Trophoblast cell (in vitro differentiated cells and primary cell): ENCODE data around the gene ZMYND8.

ENCODE experiments used
- DNase-seq, 2 donors: peaks; one replicate each; pipeline ENCODE4 v3.0.0-alpha.2; 2016
- H2AFZ ChIP-seq: 2 replicates; pipeline ENCODE4 v1.6.1; 2013; ENCODE audit warnings: low read length, moderate library complexity, mild to moderate bottlenecking; ENCODE audit not compliant: insufficient read depth, poor library complexity
- H2AK5ac ChIP-seq: 2 replicates; pipeline ENCODE4 v1.6.1; 2013; ENCODE audit warnings: mild to moderate bottlenecking, low read length
- H2BK120ac ChIP-seq: 2 replicates; pipeline ENCODE4 v1.6.1; 2013; ENCODE audit warnings: low read length, mild to moderate bottlenecking, moderate library complexity; ENCODE audit not compliant: insufficient read depth, poor library complexity
- H2BK12ac ChIP-seq: 2 replicates; pipeline ENCODE4 v1.6.1; 2013; ENCODE audit warnings: mild to moderate bottlenecking, low read length, moderate library complexity
- H2BK5ac ChIP-seq: 2 replicates; pipeline ENCODE4 v1.6.1; 2013; ENCODE audit warnings: low read length, low read depth, moderate library complexity, mild to moderate bottlenecking; ENCODE audit not compliant: poor library complexity
- H3K14ac ChIP-seq: 2 replicates; pipeline ENCODE4 v1.6.1; 2013; ENCODE audit warnings: mild to moderate bottlenecking, low read length
- H3K18ac ChIP-seq: 2 replicates; pipeline ENCODE4 v1.6.1; 2013; ENCODE audit warnings: mild to moderate bottlenecking, low read length
- H3K23ac ChIP-seq: 2 replicates; pipeline ENCODE4 v1.6.1; 2013; ENCODE audit warnings: low read length
- H3K27ac ChIP-seq: 2 replicates; pipeline ENCODE4 v1.5.1; 2013; ENCODE audit warnings: low read depth, mild to moderate bottlenecking, inconsistent platforms, low read length, moderate library complexity
- H3K27me3 ChIP-seq: 2 replicates; pipeline ENCODE4 v1.6.1; 2013; ENCODE audit warnings: inconsistent platforms, mild to moderate bottlenecking, low read length, moderate library complexity; ENCODE audit not compliant: insufficient read depth
- H3K36me3 ChIP-seq, 2 experiments: 1 replicate in 1 of 2; 2 replicates in 1 of 2; pipeline ENCODE4 v1.6.1; 2013; ENCODE audit warnings: low read length in 2 of 2, mild to moderate bottlenecking in 2 of 2, moderate library complexity in 1 of 2; ENCODE audit not compliant: insufficient read depth in 2 of 2, control insufficient read depth in 1 of 2
- H3K4ac ChIP-seq: 2 replicates; pipeline ENCODE4 v1.6.1; 2013; ENCODE audit warnings: low read depth, mild to moderate bottlenecking, low read length, moderate library complexity
- H3K4me1 ChIP-seq, 2 experiments: 1 replicate in 1 of 2; 2 replicates in 1 of 2; pipeline ENCODE4 v1.6.1; 2013; ENCODE audit warnings: low read length in 2 of 2, mild to moderate bottlenecking in 2 of 2, moderate library complexity in 1 of 2; ENCODE audit not compliant: insufficient read depth in 2 of 2, control insufficient read depth in 1 of 2
- H3K4me2 ChIP-seq: 2 replicates; pipeline ENCODE4 v1.6.1; 2013; ENCODE audit warnings: inconsistent platforms, mild to moderate bottlenecking, low read length, moderate library complexity
- H3K4me3 ChIP-seq: 2 replicates; pipeline ENCODE4 v1.5.1; 2013; ENCODE audit warnings: mild to moderate bottlenecking, low read depth, low read length, inconsistent platforms
- H3K79me1 ChIP-seq: one replicate; pipeline ENCODE4 v1.6.1; 2013; ENCODE audit warnings: low read length
- H3K79me2 ChIP-seq: 2 replicates; pipeline ENCODE4 v1.6.1; 2013; ENCODE audit warnings: low read length, mild to moderate bottlenecking; ENCODE audit not compliant: control insufficient read depth, insufficient read depth, poor library complexity
- H3K9ac ChIP-seq: 2 replicates; pipeline ENCODE4 v1.6.1; 2013; ENCODE audit warnings: mild to moderate bottlenecking, low read length
- H3K9me3 ChIP-seq: 2 replicates; pipeline ENCODE4 v1.6.1; 2013; ENCODE audit warnings: low read depth, mild to moderate bottlenecking, control low read depth, inconsistent platforms, low read length; ENCODE audit not compliant: insufficient read depth
- H4K12ac ChIP-seq: 2 replicates; pipeline ENCODE4 v1.6.1; 2013; ENCODE audit warnings: low read depth, mild to moderate bottlenecking, low read length, moderate library complexity
- H4K8ac ChIP-seq: 2 replicates; pipeline ENCODE4 v1.6.1; 2013; ENCODE audit warnings: low read depth, mild to moderate bottlenecking, low read length, moderate library complexity
- H4K91ac ChIP-seq: one replicate; pipeline ENCODE4 v1.6.1; 2013; ENCODE audit warnings: low read depth, mild to moderate bottlenecking, low read length, moderate library complexity
- WGBS: extraction: QIAGEN DNeasy Blood & Tissue Kit; methylation state at CpG from one replicate; pipeline ENCODE4 v1.1.7; 2013; ENCODE audit warnings: missing lambda C conversion rate; ENCODE audit not compliant: insufficient read length, insufficient coverage; ENCODE audit errors: extremely low coverage; 5-methylcytosine and 5-hydroxymethylcytosine counted together

ZMYND8 gene

GRCh38 chr20:47230811-47231256 lies 125.7 kb downstream of the ZMYND8 start:
- no CpG with 5 or more reads among the region's 8 CpGs for WGBS
- Histone ChIP-seq H2AFZ (no peak overlapping the region), H3K23ac (no peak overlapping the region), H3K4ac (no peak overlapping the region), H4K8ac (no peak overlapping the region), H3K27me3 (no peaks in the 10 kb centered on the region), H3K27ac (peak overlapping the region; percentile 20), H2BK5ac (no peak overlapping the region), H2BK120ac (no peak overlapping the region), H3K14ac (no peak overlapping the region), H2BK12ac (no peak overlapping the region), H3K9ac (no peak overlapping the region), H4K12ac (no peak overlapping the region), H3K79me2 (no peaks in the 10 kb centered on the region), H3K36me3 (peaks cover 36 to 55% of the 10 kb centered on the region in 2 experiments), H3K79me1 (no peaks in the 10 kb centered on the region), H4K91ac (no peak overlapping the region), H3K4me1 (peaks cover 0 to 6% of the 10 kb centered on the region in 2 experiments), H3K4me3 (no peak overlapping the region), H3K4me2 (no peak overlapping the region), H3K9me3 (no peaks in the 10 kb centered on the region), H3K18ac (no peak overlapping the region), H2AK5ac (no peak overlapping the region)
- DNase-seq = no peak

GRCh38 chr20:47228654-47229053 lies 127.8 kb downstream of the ZMYND8 start:
- Histone ChIP-seq H4K91ac (no peak overlapping the region), H4K8ac (no peak overlapping the region), H3K4ac (no peak overlapping the region), H3K27me3 (no peaks in the 10 kb centered on the region), H3K9ac (no peak overlapping the region), H2AK5ac (no peak overlapping the region), H3K79me1 (no peaks in the 10 kb centered on the region), H3K27ac (no peak overlapping the region), H2BK120ac (no peak overlapping the region), H2AFZ (no peak overlapping the region), H3K18ac (no peak overlapping the region), H3K9me3 (no peaks in the 10 kb centered on the region), H3K36me3 (peaks cover 38 to 53% of the 10 kb centered on the region in 2 experiments), H3K14ac (no peak overlapping the region), H2BK12ac (no peak overlapping the region), H3K23ac (no peak overlapping the region), H4K12ac (no peak overlapping the region), H3K4me1 (peaks cover 0 to 6% of the 10 kb centered on the region in 2 experiments), H3K4me3 (no peak overlapping the region), H2BK5ac (no peak overlapping the region), H3K4me2 (no peak overlapping the region), H3K79me2 (no peaks in the 10 kb centered on the region)
- WGBS = no CpG with 5 or more reads among the region's 5 CpGs
- no peak for DNase-seq

GRCh38 chr20:47227576-47227975 lies 128.9 kb downstream of the ZMYND8 start:
- H2AFZ ChIP-seq = no peak overlapping the region
- H3K79me1 ChIP-seq = no peaks in the 10 kb centered on the region
- H3K27ac ChIP-seq = no peak overlapping the region
- H3K79me2 ChIP-seq = no peaks in the 10 kb centered on the region
- no peak overlapping the region for H2BK120ac ChIP-seq
- no peak overlapping the region for H3K4me3 ChIP-seq
- H4K8ac ChIP-seq = no peak overlapping the region
- no peak overlapping the region for H3K14ac ChIP-seq
- H2AK5ac ChIP-seq = no peak overlapping the region
- no peaks in the 10 kb centered on the region for H3K27me3 ChIP-seq
- H3K4ac ChIP-seq = no peak overlapping the region
- H3K9ac ChIP-seq = no peak overlapping the region
- H3K9me3 ChIP-seq = no peaks in the 10 kb centered on the region
- H3K36me3 ChIP-seq = peaks cover 39 to 51% of the 10 kb centered on the region in 2 experiments
- H3K18ac ChIP-seq = no peak overlapping the region
- H4K91ac ChIP-seq = no peak overlapping the region
- no peak overlapping the region for H2BK12ac ChIP-seq
- H4K12ac ChIP-seq = no peak overlapping the region
- no peak overlapping the region for H3K23ac ChIP-seq
- H2BK5ac ChIP-seq = no peak overlapping the region
- H3K4me2 ChIP-seq = no peak overlapping the region
- no CpG with 5 or more reads among the region's 9 CpGs for WGBS
- peaks cover 0 to 4% of the 10 kb centered on the region in 2 experiments for H3K4me1 ChIP-seq
- DNase-seq = no peak

- H3K9ac ChIP-seq = no peak overlapping the region
- no peak overlapping the region for H3K4me2 ChIP-seq
- H3K27ac ChIP-seq = no peak overlapping the region
- H3K9me3 ChIP-seq = no peaks in the 10 kb centered on the region
- no peak overlapping the region for H4K8ac ChIP-seq
- peaks cover 41 to 51% of the 10 kb centered on the region in 2 experiments for H3K36me3 ChIP-seq
- H3K23ac ChIP-seq = no peak overlapping the region
- DNase-seq = no peak
- no peaks in the 10 kb centered on the region for H3K79me1 ChIP-seq
- no peaks in the 10 kb centered on the region for H3K27me3 ChIP-seq
- no peak overlapping the region for H3K4ac ChIP-seq
- H3K4me1 ChIP-seq = peaks cover 0 to 4% of the 10 kb centered on the region in 2 experiments
- H4K91ac ChIP-seq = no peak overlapping the region
- no peak overlapping the region for H2AK5ac ChIP-seq
- H2AFZ ChIP-seq = no peak overlapping the region
- no peak overlapping the region for H3K14ac ChIP-seq
- H2BK120ac ChIP-seq = no peak overlapping the region
- WGBS = no CpG with 5 or more reads among the region's 7 CpGs
- no peaks in the 10 kb centered on the region for H3K79me2 ChIP-seq
- H2BK5ac ChIP-seq = no peak overlapping the region
- no peak overlapping the region for H3K4me3 ChIP-seq
- no peak overlapping the region for H2BK12ac ChIP-seq
- H3K18ac ChIP-seq = no peak overlapping the region
- H4K12ac ChIP-seq = no peak overlapping the region
These were observed 129.4 kb downstream of the ZMYND8 start for GRCh38 chr20:47227119-47227518.
